Stimulated activated CD4-positive, alpha-beta T cell treated with anti-CD3 and anti-CD28 coated beads, Interleukin-4, amount 100 ng/mL, for 1 hour (primary cell): ENCODE measurements around the gene GOLGA6D.
A peak's percentile ranks its signal among the peaks of the same experiment; 100 is the strongest.
"Not testable (repeated sequence)": the region's sequence is repeated elsewhere in the genome, so short reads cannot be mapped to it uniquely, and the experiment has no call there.

Experiments
- DNase-seq: peaks from one replicate; pipeline ENCODE4 v3.0.0-alpha.2; 2020

GOLGA6D gene, protein sequence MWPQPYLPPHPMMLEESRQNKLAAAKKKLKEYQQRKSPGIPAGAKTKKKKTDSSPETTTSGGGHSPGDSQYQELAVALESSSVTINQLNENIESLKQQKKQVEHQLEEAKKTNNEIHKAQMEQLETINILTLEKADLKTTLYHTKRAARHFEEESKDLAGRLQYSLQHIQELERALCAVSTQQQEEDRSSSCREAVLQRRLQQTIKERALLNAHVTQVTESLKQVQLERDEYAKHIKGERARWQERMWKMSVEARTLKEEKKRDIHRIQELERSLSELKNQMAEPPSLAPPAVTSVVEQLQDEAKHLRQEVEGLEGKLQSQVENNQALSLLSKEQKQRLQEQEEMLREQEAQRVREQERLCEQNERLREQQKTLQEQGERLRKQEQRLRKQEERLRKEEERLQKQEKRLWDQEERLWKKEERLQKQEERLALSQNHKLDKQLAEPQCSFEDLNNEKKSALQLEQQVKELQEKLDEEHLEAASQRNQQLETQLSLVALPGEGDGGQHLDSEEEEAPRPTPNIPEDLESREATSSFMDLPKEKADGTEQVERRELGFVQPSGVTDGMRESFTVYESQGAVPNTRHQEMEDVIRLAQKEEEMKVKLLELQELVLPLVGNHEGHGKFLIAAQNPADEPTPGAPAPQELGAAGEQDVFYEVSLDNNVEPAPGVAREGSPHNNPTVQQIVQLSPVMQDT

GRCh38 chr15:75282572-75282971 lies at the start of gene GOLGA6D:
Gene GOLGA6D (plus strand): TSS chr15:75282835. CDS start chr15:75282876, 41 bp downstream.
- DNase-seq, result not testable (repeated sequence)

- DNase-seq, result no peak
These were observed 49.0 kb upstream of the GOLGA6D start for GRCh38 chr15:75233504-75234190.

DNA sequence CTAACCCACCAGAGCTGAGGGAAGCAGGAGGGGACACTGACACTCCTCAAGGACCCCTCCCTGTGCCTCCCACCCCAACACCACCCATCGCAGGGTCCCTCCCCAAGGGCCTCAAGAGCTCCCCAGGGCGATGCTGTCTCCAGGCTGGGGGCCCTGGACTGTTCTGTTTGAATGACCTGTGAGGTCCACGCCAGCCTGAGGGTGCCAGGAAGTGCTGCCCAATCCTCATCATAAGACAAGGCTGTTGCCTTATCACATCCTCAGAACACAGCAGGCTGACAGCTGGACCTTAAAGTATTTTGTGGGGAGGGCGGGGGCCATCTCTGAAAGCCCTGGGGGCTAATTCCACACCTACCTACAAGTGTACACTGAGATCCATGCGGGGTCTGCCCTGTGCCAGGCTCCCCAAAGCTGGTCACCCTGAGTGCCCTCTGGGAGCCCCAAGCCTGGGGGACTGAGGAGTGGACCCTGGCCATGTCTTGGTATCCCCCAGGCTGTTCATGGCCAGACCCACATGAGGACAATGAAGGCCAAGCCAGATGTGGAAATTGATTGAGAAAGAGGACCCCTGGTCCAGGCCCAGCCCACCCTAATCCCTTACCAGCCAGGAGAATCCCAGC lies 48.3 kb upstream of the GOLGA6D start:
- DNase-seq, result no peak

- DNase-seq, result no peak
These were observed 47.5 kb upstream of the GOLGA6D start for GRCh38 chr15:75235051-75235673.

DNA sequence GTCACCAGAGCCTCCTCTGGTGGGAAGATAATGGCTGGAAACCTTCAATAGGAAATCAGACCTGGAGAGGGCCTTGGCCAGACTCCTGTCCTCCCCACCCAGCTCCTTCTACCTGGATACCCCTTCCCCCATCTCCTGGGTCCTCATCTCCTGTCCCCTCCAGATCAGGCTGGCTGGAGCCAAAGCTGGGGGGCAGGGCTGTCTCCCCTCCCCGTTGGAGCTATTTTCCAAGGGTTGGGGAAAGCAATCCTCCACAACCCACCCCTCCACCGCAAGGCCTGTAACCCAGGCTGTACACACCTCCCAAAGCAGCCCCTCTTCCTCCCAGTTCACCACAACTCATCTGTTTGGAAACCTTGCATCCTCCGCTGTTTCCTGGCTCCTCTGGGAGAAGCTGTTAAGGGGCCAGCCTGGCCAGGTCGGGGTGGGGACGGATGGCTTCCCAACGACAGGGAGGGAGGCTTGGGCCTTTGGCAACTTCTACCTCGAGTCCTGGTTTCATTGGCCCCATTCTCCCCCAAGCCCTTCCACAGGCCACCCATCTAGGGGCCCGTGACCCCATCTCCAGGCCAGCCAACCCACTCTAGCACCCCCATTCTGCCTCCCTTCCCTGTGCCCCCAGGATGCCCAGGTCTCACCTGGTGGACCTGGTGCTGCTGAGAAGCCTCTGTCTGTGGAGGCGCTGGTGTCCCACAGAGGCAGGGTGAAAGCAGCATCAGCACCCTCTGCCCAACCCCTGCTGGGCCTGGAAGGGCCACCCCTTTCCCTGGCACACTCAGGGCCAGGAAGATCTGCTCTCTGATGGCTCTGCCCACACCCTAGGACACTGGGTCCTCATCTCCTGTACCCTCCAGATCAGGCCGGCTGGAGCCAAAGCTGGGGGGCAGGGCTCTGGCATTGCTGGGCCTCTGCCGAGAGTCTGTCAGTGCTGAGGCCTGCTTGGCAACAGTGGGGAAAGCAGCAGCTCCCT lies 46.6 kb upstream of the GOLGA6D start:
- DNase-seq, result no peak

DNA sequence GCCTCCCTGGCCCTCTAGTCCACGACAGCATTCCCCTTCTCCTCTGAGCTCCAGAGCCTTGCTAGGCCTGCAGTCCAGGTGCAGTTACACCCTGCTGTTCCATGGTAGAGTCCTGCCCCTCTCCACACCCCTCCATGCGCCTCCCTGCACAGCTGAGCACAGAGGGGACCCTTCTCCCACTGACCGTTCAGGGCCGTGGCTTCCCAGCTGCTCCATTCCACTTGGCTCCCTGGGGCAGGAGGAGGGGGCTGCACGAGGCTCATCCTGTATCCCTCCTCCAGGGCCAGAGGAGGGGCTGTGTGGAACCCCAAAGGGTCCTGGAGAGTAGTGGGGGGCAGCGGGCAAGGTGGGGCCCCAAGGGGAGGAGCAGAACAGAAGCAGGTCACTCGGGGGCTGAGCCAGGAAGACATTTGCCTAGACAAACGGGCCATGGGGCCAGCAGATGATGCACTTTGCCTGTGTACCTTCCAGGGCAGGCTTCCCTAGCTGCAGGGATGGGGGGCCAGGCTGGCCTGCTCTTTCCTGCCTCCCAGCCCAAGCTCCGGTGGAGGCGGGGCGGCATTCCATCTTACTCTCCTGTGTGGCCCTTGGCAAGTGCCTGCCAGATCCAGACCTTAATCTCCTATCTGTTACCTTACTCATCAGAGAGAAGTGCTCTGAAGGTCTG lies 45.2 kb upstream of the GOLGA6D start:
- no peak for DNase-seq

DNA sequence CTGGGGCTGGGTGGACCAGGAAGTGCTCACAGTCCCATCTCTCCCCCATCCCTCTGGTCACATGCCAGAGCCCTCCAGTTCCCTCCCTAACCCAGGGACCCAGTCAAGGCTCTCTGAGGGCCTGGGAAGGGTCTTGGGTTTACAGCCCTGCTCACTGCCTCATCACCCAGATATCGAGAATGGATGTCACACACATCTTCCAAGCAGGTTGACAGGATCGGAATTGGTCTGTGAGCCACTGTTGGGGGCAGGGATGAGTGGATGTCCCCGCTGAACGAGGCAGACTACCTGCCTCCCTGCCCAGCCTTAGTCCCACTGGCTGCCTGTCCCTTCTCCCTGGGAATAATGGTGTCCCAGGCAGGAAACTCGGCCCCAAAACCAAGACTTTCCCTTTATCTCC lies 44.5 kb upstream of the GOLGA6D start:
- no peak for DNase-seq

DNA sequence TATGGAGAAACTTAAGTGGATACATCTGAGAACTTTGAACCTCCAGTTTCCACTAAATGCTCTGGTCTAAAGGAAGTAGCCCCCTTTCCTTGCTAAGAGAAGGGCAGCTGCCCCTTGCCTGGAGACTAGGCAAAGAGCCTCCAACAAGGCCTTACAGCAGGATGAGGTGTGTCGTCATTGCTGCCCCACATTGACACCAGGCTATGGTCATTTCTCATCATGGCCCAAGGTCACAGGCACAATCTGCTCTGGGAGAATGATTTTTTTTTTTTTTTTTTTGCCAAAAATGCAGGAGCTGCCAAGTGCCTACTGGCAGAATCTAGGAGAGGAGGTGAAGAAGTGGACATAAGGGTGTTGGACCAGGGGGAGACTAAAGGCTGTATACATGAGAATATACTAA lies 36.9 kb upstream of the GOLGA6D start:
- DNase-seq, result not testable (repeated sequence)

DNA sequence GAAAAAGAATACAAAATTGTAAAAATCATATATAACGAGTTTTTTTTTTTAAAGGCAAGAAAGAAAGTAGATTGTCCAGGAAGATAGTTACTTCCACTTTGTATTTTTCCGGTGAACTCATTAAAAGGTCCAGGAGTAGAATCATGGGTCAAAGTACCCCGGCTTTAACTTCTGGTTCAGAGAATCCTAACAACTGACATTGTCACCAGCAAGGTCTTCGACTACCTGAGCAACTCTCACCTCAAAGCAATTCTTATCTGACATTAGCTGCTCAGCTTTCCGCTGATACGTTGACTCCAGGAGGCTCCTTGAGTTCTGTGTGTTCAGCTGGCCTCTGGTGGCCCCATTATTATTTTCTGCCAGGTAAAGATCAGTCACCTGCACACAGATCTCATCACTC lies 33.6 kb upstream of the GOLGA6D start:
- DNase-seq, result not testable (repeated sequence)

DNA sequence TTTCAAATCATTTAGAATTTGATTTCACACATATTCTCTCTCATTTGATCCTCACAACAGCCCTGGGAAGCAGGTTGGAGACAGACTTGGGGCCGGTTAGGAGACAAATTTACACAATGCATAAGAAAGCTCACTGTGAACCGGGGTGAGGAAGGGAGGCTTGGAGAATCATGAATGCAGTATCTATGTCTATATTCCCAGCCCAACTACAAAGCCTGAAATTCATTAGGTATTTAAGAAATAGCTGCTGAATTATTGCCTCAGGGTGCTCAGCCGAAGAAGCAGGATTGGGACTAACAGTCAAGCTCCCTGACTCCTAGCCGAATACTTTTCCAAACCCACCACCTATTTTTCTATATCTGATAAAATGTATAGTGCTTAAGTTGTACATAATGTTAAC lies 32.9 kb upstream of the GOLGA6D start:
- DNase-seq, result no peak

DNA sequence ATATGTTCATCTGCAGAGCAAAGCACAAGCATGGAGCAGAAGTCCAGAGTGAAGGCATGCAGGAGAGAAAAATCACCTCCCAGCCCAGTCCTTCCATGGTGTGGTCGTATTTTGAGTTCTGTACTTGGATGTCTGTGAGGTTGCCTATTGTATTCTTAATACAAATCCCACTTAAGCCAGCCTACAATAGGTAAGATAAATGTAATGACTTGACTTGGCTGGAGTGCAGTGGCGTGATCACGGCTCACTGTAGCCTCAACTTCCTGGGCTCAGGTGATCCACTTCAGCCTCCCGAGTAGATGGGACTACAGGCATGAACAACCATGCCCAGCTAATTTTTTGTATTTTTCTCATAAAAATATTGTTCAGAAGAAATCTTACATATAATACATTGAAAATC lies 31.3 kb upstream of the GOLGA6D start:
- DNase-seq, result not testable (repeated sequence)

DNA sequence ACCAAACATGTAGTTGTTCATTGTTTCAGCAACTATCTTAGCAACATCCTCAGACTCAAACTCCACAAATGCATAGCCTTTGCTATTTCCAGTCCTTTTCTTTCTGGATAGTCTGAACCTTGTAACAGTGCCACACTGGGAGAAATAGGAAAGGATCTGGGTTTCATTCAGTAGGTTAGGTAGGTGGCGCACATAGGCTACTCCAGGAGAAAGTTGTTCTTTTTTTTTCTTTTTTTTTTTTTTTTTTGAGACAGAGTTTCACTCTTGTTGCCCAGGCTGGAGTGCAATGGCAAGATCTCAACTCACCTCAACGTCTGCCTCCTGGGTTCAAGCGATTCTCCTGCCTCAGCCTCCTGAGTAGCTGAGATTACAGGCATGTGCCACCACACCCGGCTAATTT lies 30.4 kb upstream of the GOLGA6D start:
- not testable (repeated sequence) for DNase-seq

DNA sequence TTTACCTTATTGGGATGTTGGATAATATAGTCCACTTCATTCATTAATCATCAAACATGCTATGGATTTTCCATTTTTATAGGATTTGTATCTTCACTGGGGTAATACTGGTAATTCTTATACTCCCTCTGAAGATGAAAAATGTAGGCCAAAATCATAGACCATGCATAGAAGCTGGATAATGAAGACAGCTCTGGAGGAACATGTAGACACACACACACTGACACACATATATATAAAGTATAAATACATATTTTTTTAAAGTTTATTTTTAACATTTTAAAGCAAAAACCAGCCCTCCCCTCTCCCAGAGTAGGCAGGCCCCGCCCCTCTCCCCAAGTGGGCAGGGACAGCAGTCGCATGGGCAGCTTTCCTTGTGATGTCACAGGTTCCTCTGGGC lies 24.6 kb upstream of the GOLGA6D start, which contains the start of gene GOLGA6C:
Gene GOLGA6C (plus strand): TSS at position 301 of the 400 bp plus-strand sequence. CDS start 265 bp downstream, outside the sequence.
- DNase-seq, result not testable (repeated sequence)

DNA sequence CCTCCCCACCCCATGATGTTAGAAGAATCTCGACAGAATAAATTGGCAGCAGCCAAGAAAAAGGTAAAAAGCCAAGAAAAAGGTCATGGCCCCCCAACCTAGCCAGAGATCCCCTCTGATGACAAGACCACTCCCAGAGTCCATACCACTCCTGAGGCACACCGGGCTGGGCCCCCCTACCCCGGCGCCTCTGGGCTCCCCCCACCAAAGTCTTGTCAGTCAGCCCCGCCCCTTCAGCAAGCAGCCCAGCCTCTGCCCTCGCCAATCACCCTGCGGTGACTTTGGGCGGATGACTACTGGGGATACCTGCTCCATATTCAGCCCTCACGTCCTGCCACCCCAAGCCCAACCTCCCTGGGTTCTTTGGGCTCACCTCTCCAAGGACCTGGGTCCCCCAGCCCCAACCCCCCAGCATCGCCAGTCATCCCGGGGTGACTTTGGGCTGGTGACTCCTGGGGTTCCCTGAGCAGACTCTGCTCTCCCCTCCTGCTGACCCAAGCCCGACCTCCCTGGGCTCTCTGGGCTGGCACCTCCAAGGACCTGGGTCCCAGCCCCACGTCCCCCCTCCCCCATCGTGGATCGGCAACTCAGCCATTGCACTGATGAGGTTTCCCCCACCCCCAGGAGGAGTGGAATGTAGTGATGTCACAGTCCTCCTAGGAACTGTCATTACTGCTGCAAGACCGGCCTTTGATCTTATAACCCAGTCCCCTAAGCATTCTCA lies 23.9 kb upstream of the GOLGA6D start:
- DNase-seq, result not testable (repeated sequence)

DNA sequence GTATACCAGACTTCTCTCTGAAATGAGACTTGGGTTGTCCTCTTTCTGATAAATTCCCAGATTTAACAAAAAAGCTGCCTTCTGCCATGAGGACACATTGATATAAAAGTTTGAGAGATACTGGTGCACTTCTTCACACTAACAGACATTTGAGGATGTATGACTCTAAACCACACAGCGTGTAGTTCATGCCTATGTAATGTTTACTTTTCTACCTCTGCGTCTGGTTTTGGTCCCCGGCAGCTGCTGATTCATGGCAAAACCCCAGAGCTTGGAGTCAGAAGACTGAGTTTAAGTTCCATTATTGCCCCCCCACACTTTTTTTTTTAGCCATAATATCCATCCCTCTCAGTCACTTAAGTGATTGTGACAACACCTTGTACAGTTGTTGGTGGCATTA lies 22.8 kb upstream of the GOLGA6D start:
- not testable (repeated sequence) for DNase-seq

- not testable (repeated sequence) for DNase-seq
These were observed 8.8 kb upstream of the GOLGA6D start for GRCh38 chr15:75273751-75274359.

- DNase-seq, result peak; percentile 64
These were observed 8.0 kb upstream of the GOLGA6D start for GRCh38 chr15:75274509-75275107.

DNA sequence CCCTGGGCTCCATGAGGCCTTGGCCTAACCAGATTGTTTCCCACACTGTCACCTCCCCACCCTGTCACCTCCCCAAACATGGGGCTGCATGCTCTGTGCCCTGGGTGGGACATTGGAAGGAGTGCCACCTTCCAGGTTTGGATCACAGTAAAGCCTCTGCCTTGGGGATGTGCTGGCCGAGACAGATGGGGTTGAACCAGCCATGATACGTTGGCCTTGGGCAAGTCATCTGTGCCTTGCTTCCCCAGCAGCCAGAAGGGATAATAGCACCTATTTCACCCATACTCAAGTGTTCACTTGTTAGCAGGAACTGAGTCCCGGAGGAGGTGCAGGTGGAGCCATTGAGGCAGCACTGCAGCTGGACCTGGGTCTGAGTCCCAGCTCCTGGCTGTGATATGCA lies 7.0 kb upstream of the GOLGA6D start:
- DNase-seq, result not testable (repeated sequence)

- not testable (repeated sequence) for DNase-seq
These were observed 4.1 kb upstream of the GOLGA6D start for GRCh38 chr15:75278497-75278896.
